OCI-LY1 (cell line): ENCODE results near the gene ANKRD55.

Experiments used
- H2AFZ ChIP-seq: fragments of 200-600 bp; sonication (generic), shearing (Covaris generic); 2 replicates; pipeline ENCODE4 v1.6.0; 2014; ENCODE audit warnings: antibody characterized with exemption, mild to moderate bottlenecking, low read length
- H3F3A ChIP-seq: fragments of 200-600 bp; sonication (generic), shearing (Covaris generic); 2 replicates; pipeline ENCODE4 v1.6.0; 2014; ENCODE audit warnings: mild to moderate bottlenecking, antibody characterized with exemption, low read length, moderate library complexity; ENCODE audit not compliant: insufficient read depth
- H3K27ac ChIP-seq: fragments of 200-600 bp; sonication (generic); 2 replicates; pipeline ENCODE4 v1.5.1; 2014; ENCODE audit warnings: low read length, mixed run types, mild to moderate bottlenecking, low read depth; ENCODE audit not compliant: poor library complexity, severe bottlenecking
- H3K27me3 ChIP-seq: fragments of 200-600 bp; sonication (generic); 2 replicates; pipeline ENCODE4 v1.6.0; 2014; ENCODE audit warnings: antibody characterized with exemption, mild to moderate bottlenecking, low read length, moderate library complexity; ENCODE audit not compliant: insufficient read depth
- H3K36me3 ChIP-seq: fragments of 200-600 bp; sonication (generic); 2 replicates; pipeline ENCODE4 v1.6.1; 2014; ENCODE audit warnings: mild to moderate bottlenecking, antibody characterized with exemption, low read length, moderate library complexity, mixed read lengths; ENCODE audit not compliant: insufficient read depth
- H3K4me1 ChIP-seq: fragments of 200-600 bp; sonication (generic); 2 replicates; pipeline ENCODE4 v1.5.1; 2014; ENCODE audit warnings: mild to moderate bottlenecking, low read length, moderate library complexity; ENCODE audit not compliant: insufficient read depth, severe bottlenecking
- H3K4me2 ChIP-seq: fragments of 200-600 bp; sonication (generic), shearing (Covaris generic); 2 replicates; pipeline ENCODE4 v1.6.1; 2014; ENCODE audit warnings: low read length
- H3K4me3 ChIP-seq: fragments of 200-600 bp; sonication (generic); 2 replicates; pipeline ENCODE4 v1.5.1; 2014; ENCODE audit warnings: low read length, low read depth, mild to moderate bottlenecking, mixed read lengths; ENCODE audit not compliant: poor library complexity, severe bottlenecking
- H3K79me2 ChIP-seq: fragments of 200-600 bp; shearing (Covaris generic); 2 replicates; pipeline ENCODE4 v1.6.1; 2016; ENCODE audit warnings: mixed run types, low read length, mixed read lengths; ENCODE audit not compliant: insufficient read depth
- H3K9ac ChIP-seq: fragments of 200-600 bp; sonication (generic), shearing (Covaris generic); 2 replicates; pipeline ENCODE4 v1.6.1; 2014; ENCODE audit warnings: mild to moderate bottlenecking, low read length, mixed read lengths
- H3K9me2 ChIP-seq: fragments of 200-600 bp; sonication (generic), shearing (Covaris generic); 2 replicates; pipeline ENCODE4 v1.6.1; 2014; ENCODE audit warnings: low read depth, mild to moderate bottlenecking, low read length, mixed read lengths
- H3K9me3 ChIP-seq: fragments of 200-600 bp; shearing (Covaris generic); 2 replicates; pipeline ENCODE4 v1.6.1; 2014; ENCODE audit warnings: low read length, mixed read lengths
- H4K20me1 ChIP-seq: fragments of 200-600 bp; sonication (generic), shearing (Covaris generic); 2 replicates; pipeline ENCODE4 v1.6.0; 2016; ENCODE audit warnings: mild to moderate bottlenecking, low read length; ENCODE audit not compliant: insufficient read depth
- EZH2 ChIP-seq: fragments of 200-600 bp; sonication (generic), shearing (Covaris generic); IDR thresholded peaks from 2 replicates; pipeline ENCODE4 v1.8.0; 2017; ENCODE audit warnings: borderline replicate concordance, mixed run types, mild to moderate bottlenecking, antibody characterized with exemption, low read length, moderate library complexity, mixed read lengths
- TF ChIP-seq, protein P1 (sequence below): fragments of 200-600 bp; sonication (generic), shearing (Covaris generic); IDR thresholded peaks from 2 replicates; pipeline ENCODE4 v1.5.1; 2017; ENCODE audit warnings: mild to moderate bottlenecking, antibody characterized with exemption, low read length, moderate library complexity, mixed read lengths

Gene ANKRD55

DNA sequence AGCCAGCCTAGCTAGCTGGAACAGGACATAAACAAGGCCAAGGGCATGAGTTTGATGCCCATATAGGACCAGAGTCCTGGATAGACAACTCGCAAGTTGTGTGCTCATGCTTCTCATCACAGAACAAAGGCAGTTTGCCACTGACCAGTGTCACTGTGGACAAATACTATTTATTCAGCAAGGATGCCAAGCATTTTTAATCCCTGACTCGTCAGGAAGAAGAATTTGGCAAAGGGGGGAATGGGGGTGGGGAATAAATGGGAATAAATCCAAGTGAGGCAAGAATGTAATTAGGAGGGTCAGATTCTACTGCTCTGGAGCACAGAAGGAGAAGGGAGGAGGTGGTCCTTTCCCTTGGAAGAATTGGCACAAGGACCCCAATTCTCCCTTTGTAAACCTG, 46.8 kb upstream of the ANKRD55 start:
- Histone ChIP-seq H3K9ac (no peak overlapping the region), H3K79me2 (no peaks in the 10 kb centered on the region), H3K9me3 (no peaks in the 10 kb centered on the region), H2AFZ (no peak overlapping the region), H3K27ac (no peak overlapping the region), H4K20me1 (no peaks in the 10 kb centered on the region), H3K27me3 (no peaks in the 10 kb centered on the region), H3K9me2 (no peaks in the 10 kb centered on the region), H3K4me3 (no peak overlapping the region), H3F3A (no peaks in the 10 kb centered on the region), H3K36me3 (no peaks in the 10 kb centered on the region), H3K4me2 (no peak overlapping the region), H3K4me1 (no peaks in the 10 kb centered on the region)
- TF ChIP-seq, protein P1, sequence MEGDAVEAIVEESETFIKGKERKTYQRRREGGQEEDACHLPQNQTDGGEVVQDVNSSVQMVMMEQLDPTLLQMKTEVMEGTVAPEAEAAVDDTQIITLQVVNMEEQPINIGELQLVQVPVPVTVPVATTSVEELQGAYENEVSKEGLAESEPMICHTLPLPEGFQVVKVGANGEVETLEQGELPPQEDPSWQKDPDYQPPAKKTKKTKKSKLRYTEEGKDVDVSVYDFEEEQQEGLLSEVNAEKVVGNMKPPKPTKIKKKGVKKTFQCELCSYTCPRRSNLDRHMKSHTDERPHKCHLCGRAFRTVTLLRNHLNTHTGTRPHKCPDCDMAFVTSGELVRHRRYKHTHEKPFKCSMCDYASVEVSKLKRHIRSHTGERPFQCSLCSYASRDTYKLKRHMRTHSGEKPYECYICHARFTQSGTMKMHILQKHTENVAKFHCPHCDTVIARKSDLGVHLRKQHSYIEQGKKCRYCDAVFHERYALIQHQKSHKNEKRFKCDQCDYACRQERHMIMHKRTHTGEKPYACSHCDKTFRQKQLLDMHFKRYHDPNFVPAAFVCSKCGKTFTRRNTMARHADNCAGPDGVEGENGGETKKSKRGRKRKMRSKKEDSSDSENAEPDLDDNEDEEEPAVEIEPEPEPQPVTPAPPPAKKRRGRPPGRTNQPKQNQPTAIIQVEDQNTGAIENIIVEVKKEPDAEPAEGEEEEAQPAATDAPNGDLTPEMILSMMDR: no peak
- no peak for TF ChIP-seq EZH2

GRCh38 chr5:56279291-56279690, 46.2 kb upstream of the ANKRD55 start:
- H3K9me3 ChIP-seq: no peaks in the 10 kb centered on the region
- TF ChIP-seq, protein P1: no peak
- H3K4me2 ChIP-seq: no peak overlapping the region
- no peaks in the 10 kb centered on the region for H3K36me3 ChIP-seq
- no peak overlapping the region for H3K9ac ChIP-seq
- no peaks in the 10 kb centered on the region for H3F3A ChIP-seq
- H3K9me2 ChIP-seq: no peaks in the 10 kb centered on the region
- H4K20me1 ChIP-seq: no peaks in the 10 kb centered on the region
- no peak overlapping the region for H2AFZ ChIP-seq
- H3K4me1 ChIP-seq: no peaks in the 10 kb centered on the region
- no peak overlapping the region for H3K4me3 ChIP-seq
- no peaks in the 10 kb centered on the region for H3K27me3 ChIP-seq
- H3K27ac ChIP-seq: no peak overlapping the region
- no peaks in the 10 kb centered on the region for H3K79me2 ChIP-seq

- no peaks in the 10 kb centered on the region for H3K9me2 ChIP-seq
- H3F3A ChIP-seq: no peaks in the 10 kb centered on the region
- H4K20me1 ChIP-seq: no peaks in the 10 kb centered on the region
- H3K4me3 ChIP-seq: no peak overlapping the region
- H3K36me3 ChIP-seq: no peaks in the 10 kb centered on the region
- no peaks in the 10 kb centered on the region for H3K9me3 ChIP-seq
- H3K27me3 ChIP-seq: no peaks in the 10 kb centered on the region
- H3K79me2 ChIP-seq: no peaks in the 10 kb centered on the region
- no peak overlapping the region for H3K4me2 ChIP-seq
- no peak overlapping the region for H3K9ac ChIP-seq
- no peaks in the 10 kb centered on the region for H3K4me1 ChIP-seq
- TF ChIP-seq, protein P1: no peak
- no peak for TF ChIP-seq EZH2
- H3K27ac ChIP-seq: no peak overlapping the region
- H2AFZ ChIP-seq: no peak overlapping the region
Observed at GRCh38 chr5:56278335-56278753, 45.2 kb upstream of the ANKRD55 start.
